Fibroblast of mammary gland (primary cell): ENCODE results near the gene TES.

Experiments
- DNase-seq: peaks from one replicate; pipeline ENCODE4 v3.0.0-alpha.2; 2010; ENCODE audit warnings: low read depth
- H3K4me3 ChIP-seq: 2 replicates; pipeline ENCODE4 v1.5.1; 2011; ENCODE audit warnings: low read depth, mild to moderate bottlenecking, low read length, moderate library complexity; ENCODE audit not compliant: control insufficient read depth
- TF ChIP-seq, protein P1 (sequence below): conservative IDR thresholded peaks from 2 replicates; pipeline ENCODE4 v1.5.1; 2011; ENCODE audit warnings: low read depth, low read length, inconsistent platforms; ENCODE audit not compliant: control insufficient read depth, insufficient read depth

The TES gene

GRCh38 chr7:116211913-116212596 is 1.7 kb downstream of the TES start:
- TF ChIP-seq, protein P1, sequence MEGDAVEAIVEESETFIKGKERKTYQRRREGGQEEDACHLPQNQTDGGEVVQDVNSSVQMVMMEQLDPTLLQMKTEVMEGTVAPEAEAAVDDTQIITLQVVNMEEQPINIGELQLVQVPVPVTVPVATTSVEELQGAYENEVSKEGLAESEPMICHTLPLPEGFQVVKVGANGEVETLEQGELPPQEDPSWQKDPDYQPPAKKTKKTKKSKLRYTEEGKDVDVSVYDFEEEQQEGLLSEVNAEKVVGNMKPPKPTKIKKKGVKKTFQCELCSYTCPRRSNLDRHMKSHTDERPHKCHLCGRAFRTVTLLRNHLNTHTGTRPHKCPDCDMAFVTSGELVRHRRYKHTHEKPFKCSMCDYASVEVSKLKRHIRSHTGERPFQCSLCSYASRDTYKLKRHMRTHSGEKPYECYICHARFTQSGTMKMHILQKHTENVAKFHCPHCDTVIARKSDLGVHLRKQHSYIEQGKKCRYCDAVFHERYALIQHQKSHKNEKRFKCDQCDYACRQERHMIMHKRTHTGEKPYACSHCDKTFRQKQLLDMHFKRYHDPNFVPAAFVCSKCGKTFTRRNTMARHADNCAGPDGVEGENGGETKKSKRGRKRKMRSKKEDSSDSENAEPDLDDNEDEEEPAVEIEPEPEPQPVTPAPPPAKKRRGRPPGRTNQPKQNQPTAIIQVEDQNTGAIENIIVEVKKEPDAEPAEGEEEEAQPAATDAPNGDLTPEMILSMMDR: no peak
- H3K4me3 ChIP-seq: peak overlapping the region; percentile 87
- no peak for DNase-seq

DNA sequence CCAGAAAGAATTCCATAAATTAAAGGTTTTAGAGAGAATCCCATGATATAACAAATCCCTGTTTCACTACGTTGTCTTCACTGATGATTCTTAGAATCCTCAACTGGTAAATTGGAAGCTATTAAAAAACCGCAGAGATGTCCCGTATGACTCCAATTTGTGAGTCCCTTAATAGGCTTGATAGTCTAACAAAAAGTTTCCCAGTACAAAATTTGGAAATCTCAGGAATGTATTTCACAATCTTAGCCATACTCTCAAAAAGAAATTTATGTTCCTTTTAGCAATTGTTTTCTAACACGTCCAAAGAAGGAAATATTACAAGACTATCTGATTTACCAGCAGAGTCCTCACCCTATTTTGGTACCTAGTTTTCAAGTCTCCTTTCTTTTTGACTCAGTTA is 2.5 kb downstream of the TES start:
- peak; percentile 92 for DNase-seq
- TF ChIP-seq, protein P1: no peak
- H3K4me3 ChIP-seq: peak overlapping the region; percentile 87

DNA sequence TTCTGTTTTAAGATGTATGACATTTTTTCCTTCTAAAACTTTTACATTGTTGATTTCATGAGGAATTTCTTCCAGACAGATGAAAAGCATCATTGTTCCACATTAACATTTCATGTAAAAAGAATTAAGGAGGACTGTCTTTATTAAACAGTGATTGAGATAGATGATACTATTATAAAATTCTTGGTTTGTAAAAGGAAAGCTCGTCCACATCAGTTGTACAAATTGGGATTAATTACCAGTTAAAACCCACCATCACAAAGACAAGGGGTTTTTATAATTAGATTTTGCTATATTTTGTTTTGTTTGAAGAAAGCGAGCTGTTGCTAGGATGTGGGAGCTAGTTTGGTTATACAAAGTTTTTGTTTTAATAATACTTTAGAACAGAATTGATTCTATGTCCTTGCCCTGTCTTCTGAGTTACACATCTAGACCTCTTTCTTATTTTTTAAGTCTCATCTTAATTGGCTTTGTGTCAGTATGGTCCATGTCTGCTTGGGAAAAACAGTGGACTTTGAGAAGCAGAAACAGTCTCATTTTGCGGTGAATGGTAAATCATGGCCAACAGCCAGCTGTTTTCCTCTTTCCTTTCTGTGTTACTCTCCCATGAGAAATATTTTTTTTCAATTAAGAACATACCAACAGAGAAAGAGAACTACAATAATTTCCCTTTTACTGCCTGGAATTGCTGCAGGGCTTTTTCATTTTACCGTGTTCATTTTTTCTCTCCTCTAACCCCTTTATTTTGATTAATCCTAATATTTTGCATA is 3.2 kb downstream of the TES start:
- H3K4me3 ChIP-seq: no peak overlapping the region
- DNase-seq: peak; percentile 91

DNA sequence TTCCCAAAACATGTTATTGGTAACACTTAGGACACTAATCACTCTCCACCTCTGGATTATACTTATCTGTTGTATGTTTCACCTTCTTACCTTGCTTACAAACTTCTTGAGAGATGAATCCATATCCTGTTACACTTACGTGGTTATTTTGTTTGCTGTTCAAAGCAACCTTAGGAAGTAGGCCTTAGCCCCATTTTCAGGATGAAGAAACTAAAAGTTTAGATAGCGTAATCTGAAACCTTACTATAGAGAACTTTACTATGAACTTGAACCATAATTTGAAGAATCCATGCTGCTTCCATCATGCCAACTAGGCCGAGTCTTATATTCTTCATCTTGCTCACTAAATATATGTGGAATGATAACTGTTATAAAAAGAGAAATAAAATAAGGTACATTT is 4.6 kb downstream of the TES start:
- TF ChIP-seq, protein P1: no peak
- DNase-seq: no peak
- no peak overlapping the region for H3K4me3 ChIP-seq

More for the DNA sequence above, 3.2 kb downstream of the TES start:
- TF ChIP-seq, protein P1: no peak

DNA sequence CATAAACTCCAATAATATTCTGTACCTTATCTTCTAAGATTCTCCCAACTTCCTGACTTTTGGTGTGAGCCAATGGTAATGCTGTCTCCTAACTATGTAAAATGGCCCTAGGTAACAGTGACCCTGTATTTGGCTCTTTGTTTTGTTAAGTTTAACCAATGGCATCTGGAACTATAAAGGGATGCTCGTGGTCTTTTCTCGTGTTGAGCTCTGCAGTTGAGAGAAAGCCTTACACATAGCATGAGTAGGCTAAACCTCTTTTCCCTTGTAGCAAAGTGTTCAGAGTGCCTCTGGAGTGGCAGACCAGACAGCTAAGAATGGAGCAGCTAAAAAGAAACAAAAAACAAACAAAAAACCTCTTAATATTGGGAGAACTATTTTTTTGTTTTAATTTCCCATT is 5.2 kb downstream of the TES start:
- TF ChIP-seq, protein P1: no peak
- no peak for DNase-seq
- H3K4me3 ChIP-seq: no peak overlapping the region

GRCh38 chr7:116216956-116217571 is 6.7 kb downstream of the TES start:
- TF ChIP-seq, protein P1: no peak
- H3K4me3 ChIP-seq: no peak overlapping the region
- DNase-seq: no peak
